Kidney (tissue), 14 donors: ENCODE results near the gene RALGDS. TPM values are rescaled to one million over a fixed set of nuclear protein-coding genes. Genes with fewer than 3 reads are reported as not detected.

Experiments
- DNase-seq, 5 donors: peaks; one replicate each; pipeline ENCODE4 v3.0.0-alpha.2; 2013 to 2020
- FAIRE-seq: peaks from 2 replicates; lab custom pipeline; 2012; peaks lifted over from hg19 to GRCh38; lab: Jason Lieb, UNC
- H3K27ac ChIP-seq, 2 donors: one replicate each; pipeline ENCODE4 v1.7.0; 2013; ENCODE audit warnings: low read depth in 2 of 2, low read length in 2 of 2, inconsistent platforms in 1 of 2
- H3K27me3 ChIP-seq: one replicate; pipeline ENCODE4 v1.7.1; 2013; ENCODE audit warnings: low read length, inconsistent platforms; ENCODE audit not compliant: control insufficient read depth, insufficient read depth
- H3K36me3 ChIP-seq, 3 donors: one replicate each; pipeline versions ENCODE4 v1.7.0 to v1.7.1; 2013; ENCODE audit warnings: low read length in 3 of 3, control low read depth in 1 of 3, inconsistent platforms in 1 of 3; ENCODE audit not compliant: insufficient read depth in 3 of 3, control insufficient read depth in 2 of 3
- H3K4me1 ChIP-seq, 3 donors: one replicate each; pipeline versions ENCODE4 v1.7.0 to v1.7.1; 2013; ENCODE audit warnings: low read length in 3 of 3, inconsistent platforms in 1 of 3, low read depth in 1 of 3; ENCODE audit not compliant: control insufficient read depth in 2 of 3, insufficient read depth in 2 of 3
- H3K4me3 ChIP-seq, 3 donors: one replicate each; pipeline versions ENCODE4 v1.7.0 to v1.8.1; 2013; ENCODE audit warnings: low read length in 3 of 3, control low read depth in 1 of 3, inconsistent platforms in 1 of 3
- H3K9ac ChIP-seq, 3 donors: one replicate each; pipeline versions ENCODE4 v1.7.0 to v1.7.1; 2013; ENCODE audit warnings: low read length in 3 of 3, control low read depth in 1 of 3, inconsistent platforms in 1 of 3
- H3K9me3 ChIP-seq, 3 donors: one replicate each; pipeline versions ENCODE4 v1.7.0 to v1.7.1; 2013; ENCODE audit warnings: low read length in 3 of 3, control low read depth in 1 of 3, inconsistent platforms in 1 of 3; ENCODE audit not compliant: control insufficient read depth in 2 of 3, insufficient read depth in 1 of 3
- intact Hi-C: fragments of 100-400 bp; cut with DNase I; formaldehyde crosslinking; loops from one replicate; pipeline ENCODE4 v1.11.1; 2022
- polyA plus RNA-seq: library from polyadenylated mRNA; stranded (reverse); fragments of 350-450 nt; fragmentation: Illumina TruSeq; extraction: RNeasy Lipid Tissue Mini Kit (QIAGEN cat#74804); gene quantifications from one replicate; pipeline ENCODE4 v1.2.3, GENCODE V29; 2014; ENCODE audit warnings: low read depth, low replicate concordance; ENCODE audit not compliant: insufficient read depth
- total RNA-seq: library from RNA; stranded (reverse); fragmentation: NEBNext Ultra II Directional; extraction: Animal tissue kit (Norgen Biotek cat#: 25700); gene quantifications from one replicate; pipeline ENCODE4 v1.2.1, GENCODE V29; 2021
- TF ChIP-seq, protein P1 (sequence below): IDR thresholded peaks from 3 replicates; pipeline ENCODE4 v1.5.1; 2012; ENCODE audit warnings: mild to moderate bottlenecking, moderate library complexity, borderline replicate concordance; ENCODE audit not compliant: insufficient read depth; ENCODE audit errors: extremely low read depth
- donor health status: control.
- donor health status: control.
- donor health status: control.
- donor health status: control.
- donor health status: control.
- donor health status: DM: yes; HTN: yes; CAD: no.
- donor health status: Normal renal cell carcinoma (clear cell type).

The RALGDS gene
- total and polyA plus RNA-seq, 2 donors from 2014 or later: 13.0 to 43.3 TPM

DNA sequence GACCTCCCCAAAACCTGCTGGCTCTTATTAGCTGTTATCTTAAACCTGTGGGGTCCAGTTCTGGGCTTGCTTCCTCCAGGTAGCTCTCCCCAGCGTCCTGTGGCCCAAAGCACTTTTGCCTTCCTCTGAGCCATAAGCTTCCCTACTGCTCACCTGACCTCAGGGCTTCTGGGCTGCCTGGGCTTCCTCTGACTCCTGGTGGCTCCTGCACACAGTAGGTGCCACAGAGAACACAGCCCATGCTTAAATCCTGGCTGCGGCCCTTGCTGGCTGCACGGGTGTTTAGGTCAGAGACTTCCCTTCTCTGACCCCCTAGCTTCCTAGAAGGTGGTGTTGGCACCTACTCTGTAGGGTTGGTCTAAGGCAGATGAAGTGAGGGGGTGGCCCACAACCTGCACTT, 2.5 kb downstream of the RALGDS start:
- no peaks in the 10 kb centered on the region for H3K36me3 ChIP-seq
- peak overlapping the region in 1 of 3 donors; percentile 80 for H3K9ac ChIP-seq
- intact Hi-C loops: no loop called here
- no peaks in the 10 kb centered on the region for H3K27me3 ChIP-seq
- no peak overlapping the region for H3K4me3 ChIP-seq
- peaks cover 0 to 52% (median 22%) of the 10 kb centered on the region in 3 donors for H3K4me1 ChIP-seq
- H3K9me3 ChIP-seq: no peaks in the 10 kb centered on the region
- peak in 1 of 5 donors; percentile 37 for DNase-seq
- no peak for FAIRE-seq
- H3K27ac ChIP-seq: peak overlapping the region; percentile 32 to 65
- TF ChIP-seq, protein P1, sequence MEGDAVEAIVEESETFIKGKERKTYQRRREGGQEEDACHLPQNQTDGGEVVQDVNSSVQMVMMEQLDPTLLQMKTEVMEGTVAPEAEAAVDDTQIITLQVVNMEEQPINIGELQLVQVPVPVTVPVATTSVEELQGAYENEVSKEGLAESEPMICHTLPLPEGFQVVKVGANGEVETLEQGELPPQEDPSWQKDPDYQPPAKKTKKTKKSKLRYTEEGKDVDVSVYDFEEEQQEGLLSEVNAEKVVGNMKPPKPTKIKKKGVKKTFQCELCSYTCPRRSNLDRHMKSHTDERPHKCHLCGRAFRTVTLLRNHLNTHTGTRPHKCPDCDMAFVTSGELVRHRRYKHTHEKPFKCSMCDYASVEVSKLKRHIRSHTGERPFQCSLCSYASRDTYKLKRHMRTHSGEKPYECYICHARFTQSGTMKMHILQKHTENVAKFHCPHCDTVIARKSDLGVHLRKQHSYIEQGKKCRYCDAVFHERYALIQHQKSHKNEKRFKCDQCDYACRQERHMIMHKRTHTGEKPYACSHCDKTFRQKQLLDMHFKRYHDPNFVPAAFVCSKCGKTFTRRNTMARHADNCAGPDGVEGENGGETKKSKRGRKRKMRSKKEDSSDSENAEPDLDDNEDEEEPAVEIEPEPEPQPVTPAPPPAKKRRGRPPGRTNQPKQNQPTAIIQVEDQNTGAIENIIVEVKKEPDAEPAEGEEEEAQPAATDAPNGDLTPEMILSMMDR: no peak

DNA sequence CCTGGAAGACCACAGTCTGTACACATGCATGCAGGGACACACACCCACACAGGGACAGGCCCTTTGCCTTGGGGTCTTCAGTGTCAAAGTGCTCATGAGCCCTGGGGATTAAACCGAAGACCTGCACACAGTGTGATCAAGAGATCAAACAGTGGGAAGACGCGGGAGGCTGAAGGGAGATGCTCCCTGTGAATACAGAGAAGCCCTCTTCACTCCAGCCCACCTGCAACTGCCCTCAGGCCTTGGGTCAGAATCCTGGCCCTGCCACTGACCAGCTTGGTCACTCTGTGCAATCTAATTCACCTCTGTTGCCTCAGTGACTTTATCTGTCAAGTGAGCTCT, 2.9 kb downstream of the RALGDS start:
- Histone ChIP-seq H3K27ac (peak overlapping the region in 1 of 2 donors; percentile 65), H3K9ac (no peak overlapping the region)
- TF ChIP-seq, protein P1: no peak

DNA sequence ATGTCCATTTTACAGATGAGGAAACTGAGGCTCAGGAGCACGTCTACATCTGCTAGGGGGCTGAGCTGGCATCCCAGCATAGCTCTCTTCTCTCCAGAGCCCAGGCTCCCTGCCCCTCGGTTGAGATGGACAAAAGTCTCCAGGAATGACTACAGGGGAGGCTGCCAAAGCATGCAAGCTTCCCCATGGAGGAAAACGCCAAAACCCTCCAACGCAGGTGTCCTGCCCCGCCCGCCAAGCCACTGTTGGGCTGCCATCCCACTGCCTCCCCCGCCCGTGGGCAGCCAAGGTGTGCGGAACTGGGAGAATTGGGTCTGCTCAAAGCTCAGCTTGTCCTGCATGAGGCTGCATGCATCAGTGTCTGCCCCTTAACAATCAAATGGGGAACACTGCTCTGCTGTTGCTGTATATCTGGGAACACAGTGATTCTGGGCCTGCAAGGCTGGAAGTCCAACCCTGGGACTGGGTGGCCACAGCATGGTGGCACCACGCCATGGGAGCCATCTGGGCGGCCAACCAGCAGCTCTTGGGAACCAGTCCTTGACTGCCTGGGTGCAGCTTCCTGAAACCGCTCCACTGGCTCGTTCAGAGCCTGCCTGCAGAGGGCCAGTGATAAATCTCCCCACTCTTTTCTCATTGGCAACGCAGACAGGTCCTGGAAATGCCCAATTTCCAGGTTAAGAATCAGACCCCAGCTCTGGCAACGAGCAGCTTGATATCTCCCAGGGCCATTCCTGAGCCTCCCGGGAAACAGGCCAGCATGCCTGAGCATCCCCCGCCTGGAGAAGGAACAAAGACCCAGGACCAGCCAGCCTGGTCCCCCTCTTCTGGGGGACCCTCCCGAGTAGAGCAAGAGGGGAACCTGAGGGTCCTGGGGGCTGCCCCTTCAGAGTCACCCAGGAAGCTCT, 3.5 kb downstream of the RALGDS start:
- Histone ChIP-seq H3K4me3 (no peak overlapping the region), H3K9ac (peak overlapping the region in 1 of 3 donors; percentile 7)

More for the DNA sequence above, 2.9 kb downstream of the RALGDS start:
- DNase-seq: peak in 1 of 5 donors; percentile 34
- Histone ChIP-seq H3K4me1 (peaks cover 0 to 54% (median 26%) of the 10 kb centered on the region in 3 donors), H3K36me3 (no peaks in the 10 kb centered on the region), H3K27me3 (no peaks in the 10 kb centered on the region), H3K4me3 (no peak overlapping the region), H3K9me3 (no peaks in the 10 kb centered on the region)
- intact Hi-C loops: no loop called here
- no peak for FAIRE-seq

More for the DNA sequence above, 3.5 kb downstream of the RALGDS start:
- DNase-seq (peak in 2 of 5 donors; percentile 38 to 77), FAIRE-seq (no peak)
- Histone ChIP-seq H3K36me3 (no peaks in the 10 kb centered on the region), H3K27me3 (no peaks in the 10 kb centered on the region), H3K4me1 (peaks cover 0 to 61% (median 31%) of the 10 kb centered on the region in 3 donors), H3K27ac (no peak overlapping the region), H3K9me3 (no peaks in the 10 kb centered on the region)
- TF ChIP-seq, protein P1: no peak
- intact Hi-C loops: no loop called here
